Left ventricle myocardium inferior (tissue), 1 donor: ENCODE data around the gene CDC42BPB. TPM values are rescaled to one million over a fixed set of nuclear protein-coding genes. Genes with fewer than 3 reads are reported as not detected.

Experiments used
- DNase-seq: peaks from one replicate; pipeline ENCODE4 v3.0.0-alpha.2; 2020
- H3K27ac ChIP-seq: fragments of 200-600 bp; replicated peaks from 2 replicates; pipeline ENCODE4 v1.8.0; 2021
- H3K27me3 ChIP-seq: fragments of 200-600 bp; 2 replicates; pipeline ENCODE4 v1.8.0; 2021; ENCODE audit warnings: low read depth
- H3K36me3 ChIP-seq: fragments of 200-600 bp; 2 replicates; pipeline ENCODE4 v1.8.0; 2021
- H3K4me1 ChIP-seq: fragments of 200-600 bp; 2 replicates; pipeline ENCODE4 v1.8.0; 2021
- H3K4me3 ChIP-seq: fragments of 200-600 bp; 2 replicates; pipeline ENCODE4 v1.8.0; 2021; ENCODE audit warnings: mild to moderate bottlenecking, moderate library complexity
- H3K9me3 ChIP-seq: fragments of 200-600 bp; replicated peaks from 2 replicates; pipeline ENCODE4 v1.8.0; 2021
- intact Hi-C: fragments of 100-400 bp; cut with micrococcal nuclease; formaldehyde crosslinking; loops from one replicate; pipeline ENCODE4 v1.11.0; 2022
- total RNA-seq: library from RNA; stranded (reverse); fragmentation: NEBNext Ultra II Directional; extraction: Animal tissue kit (Norgen Biotek cat#: 25700); gene quantifications from one replicate; pipeline ENCODE4 v1.2.1, GENCODE V29; 2021
- TF ChIP-seq, protein P1 (sequence below): fragments of 200-600 bp; IDR thresholded peaks from 2 replicates; pipeline ENCODE4 v1.8.0; 2021; ENCODE audit warnings: antibody characterized with exemption, mild to moderate bottlenecking, borderline replicate concordance
- donor health status: DM: no; HTN: yes; CAD: no; lungs with severe emphysema.

Gene CDC42BPB
- total RNA-seq, 1 donor from 2014 or later = 67.1 TPM

DNA sequence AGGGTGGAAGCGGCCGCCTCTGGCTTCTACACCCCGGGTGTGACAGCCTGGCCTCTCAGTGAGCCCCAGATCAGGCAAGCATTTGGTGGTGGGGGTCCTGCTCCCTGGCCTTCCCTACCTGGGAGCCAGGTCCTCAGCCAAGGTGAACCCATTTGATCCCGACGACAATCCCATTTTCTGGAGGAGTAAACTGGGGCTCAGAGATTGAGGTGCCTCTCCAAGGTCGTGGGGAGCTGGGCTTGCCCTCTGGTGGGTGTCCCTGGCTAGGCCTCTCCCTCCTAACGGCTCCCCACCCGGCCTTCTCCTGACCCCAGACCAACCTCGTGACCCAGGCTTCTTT, 34.5 kb upstream of the CDC42BPB start:
- TF ChIP-seq, protein P1, sequence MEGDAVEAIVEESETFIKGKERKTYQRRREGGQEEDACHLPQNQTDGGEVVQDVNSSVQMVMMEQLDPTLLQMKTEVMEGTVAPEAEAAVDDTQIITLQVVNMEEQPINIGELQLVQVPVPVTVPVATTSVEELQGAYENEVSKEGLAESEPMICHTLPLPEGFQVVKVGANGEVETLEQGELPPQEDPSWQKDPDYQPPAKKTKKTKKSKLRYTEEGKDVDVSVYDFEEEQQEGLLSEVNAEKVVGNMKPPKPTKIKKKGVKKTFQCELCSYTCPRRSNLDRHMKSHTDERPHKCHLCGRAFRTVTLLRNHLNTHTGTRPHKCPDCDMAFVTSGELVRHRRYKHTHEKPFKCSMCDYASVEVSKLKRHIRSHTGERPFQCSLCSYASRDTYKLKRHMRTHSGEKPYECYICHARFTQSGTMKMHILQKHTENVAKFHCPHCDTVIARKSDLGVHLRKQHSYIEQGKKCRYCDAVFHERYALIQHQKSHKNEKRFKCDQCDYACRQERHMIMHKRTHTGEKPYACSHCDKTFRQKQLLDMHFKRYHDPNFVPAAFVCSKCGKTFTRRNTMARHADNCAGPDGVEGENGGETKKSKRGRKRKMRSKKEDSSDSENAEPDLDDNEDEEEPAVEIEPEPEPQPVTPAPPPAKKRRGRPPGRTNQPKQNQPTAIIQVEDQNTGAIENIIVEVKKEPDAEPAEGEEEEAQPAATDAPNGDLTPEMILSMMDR = no peak
- no peaks in the 10 kb centered on the region for H3K36me3 ChIP-seq
- peaks cover 19% of the 10 kb centered on the region for H3K4me1 ChIP-seq
- peak overlapping the region; percentile 36 for H3K27ac ChIP-seq
- peaks cover 30% of the 10 kb centered on the region for H3K27me3 ChIP-seq
- intact Hi-C loops = no loop called here
- H3K9me3 ChIP-seq = no peaks in the 10 kb centered on the region
- H3K4me3 ChIP-seq = peak overlapping the region; percentile 68
- DNase-seq = no peak

DNA sequence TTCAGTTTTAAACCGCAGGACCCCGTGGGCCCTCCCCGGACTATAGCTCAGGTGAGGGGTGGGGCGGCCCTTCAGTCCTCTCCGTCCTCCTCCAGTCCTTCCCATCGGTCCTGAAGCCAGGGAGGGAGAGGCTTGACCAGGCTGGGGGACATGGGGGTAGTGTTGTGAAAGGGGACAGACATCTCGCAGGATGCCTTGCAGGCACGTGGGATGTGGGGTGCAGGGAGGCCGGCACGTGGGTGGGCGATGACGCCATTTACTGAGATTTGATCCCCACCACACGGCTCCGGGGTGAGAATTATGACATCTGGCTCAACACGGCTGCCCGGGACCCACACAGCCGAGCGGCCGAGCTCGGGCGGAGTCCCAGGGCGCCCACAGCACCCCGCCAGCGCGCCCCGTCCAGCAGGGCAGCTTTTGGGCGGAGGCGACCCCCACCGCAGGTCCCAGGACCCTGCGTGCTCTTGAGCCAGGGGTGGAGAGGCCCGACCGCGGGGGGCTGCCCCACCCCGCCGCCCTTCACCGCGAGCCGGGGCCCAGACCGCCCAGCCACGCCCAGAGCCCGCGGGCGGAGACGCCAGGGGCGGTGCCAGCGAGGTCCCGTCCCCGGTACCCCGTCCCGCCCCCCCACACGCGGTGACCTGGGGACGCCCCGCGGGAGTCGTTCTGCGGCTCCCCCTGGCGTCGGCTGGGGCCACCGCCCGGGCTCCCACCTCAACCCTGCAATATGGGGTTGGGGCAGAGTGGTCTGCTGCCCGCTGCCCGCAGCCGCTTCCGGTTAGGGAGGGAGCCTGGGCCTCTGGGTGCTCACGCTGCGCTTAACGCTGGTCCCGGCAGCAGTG, 33.9 kb upstream of the CDC42BPB start:
- peak; percentile 64 for DNase-seq

DNA sequence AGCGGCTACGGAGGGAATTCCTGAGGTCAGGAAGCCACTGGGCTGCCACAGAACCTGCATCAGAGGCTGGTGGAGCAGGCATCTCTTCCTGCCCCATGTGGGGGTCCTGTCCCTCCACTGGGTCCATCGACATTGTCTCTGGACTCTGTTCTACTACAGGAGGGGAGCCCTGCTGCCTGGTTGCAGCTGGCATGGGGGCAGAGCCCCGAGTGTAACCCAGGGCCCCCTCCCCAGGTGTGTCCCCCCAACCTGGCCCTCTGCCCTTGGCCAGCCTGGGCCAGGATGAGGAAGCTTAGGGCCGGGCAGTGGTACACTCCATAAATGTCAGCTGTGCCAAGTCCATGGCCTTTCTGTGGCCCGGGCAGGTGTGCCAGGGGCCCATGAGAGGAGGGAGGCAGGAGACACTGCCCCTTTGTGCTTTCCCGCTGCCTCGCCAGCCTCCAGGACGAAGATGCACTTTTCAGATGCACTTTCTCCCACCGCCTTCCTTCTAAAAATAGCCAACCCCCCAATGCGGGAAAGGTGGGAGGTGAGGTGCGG, 33.2 kb upstream of the CDC42BPB start:
- no peak overlapping the region for H3K27ac ChIP-seq
- H3K27me3 ChIP-seq = peaks cover 43% of the 10 kb centered on the region
- peaks cover 19% of the 10 kb centered on the region for H3K4me1 ChIP-seq
- intact Hi-C loops = no loop called here
- no peaks in the 10 kb centered on the region for H3K9me3 ChIP-seq
- no peak for DNase-seq
- TF ChIP-seq, protein P1 = no peak
- H3K36me3 ChIP-seq = no peaks in the 10 kb centered on the region
- H3K4me3 ChIP-seq = peak overlapping the region; percentile 68

More for the DNA sequence above, 33.9 kb upstream of the CDC42BPB start:
- peaks cover 36% of the 10 kb centered on the region for H3K27me3 ChIP-seq
- no peaks in the 10 kb centered on the region for H3K9me3 ChIP-seq
- peak overlapping the region; percentile 68 for H3K4me3 ChIP-seq
- peak overlapping the region; percentile 36 for H3K27ac ChIP-seq
- intact Hi-C loops = no loop called here
- TF ChIP-seq, protein P1 = peak; percentile 68
- H3K4me1 ChIP-seq = peaks cover 19% of the 10 kb centered on the region
- no peaks in the 10 kb centered on the region for H3K36me3 ChIP-seq

DNA sequence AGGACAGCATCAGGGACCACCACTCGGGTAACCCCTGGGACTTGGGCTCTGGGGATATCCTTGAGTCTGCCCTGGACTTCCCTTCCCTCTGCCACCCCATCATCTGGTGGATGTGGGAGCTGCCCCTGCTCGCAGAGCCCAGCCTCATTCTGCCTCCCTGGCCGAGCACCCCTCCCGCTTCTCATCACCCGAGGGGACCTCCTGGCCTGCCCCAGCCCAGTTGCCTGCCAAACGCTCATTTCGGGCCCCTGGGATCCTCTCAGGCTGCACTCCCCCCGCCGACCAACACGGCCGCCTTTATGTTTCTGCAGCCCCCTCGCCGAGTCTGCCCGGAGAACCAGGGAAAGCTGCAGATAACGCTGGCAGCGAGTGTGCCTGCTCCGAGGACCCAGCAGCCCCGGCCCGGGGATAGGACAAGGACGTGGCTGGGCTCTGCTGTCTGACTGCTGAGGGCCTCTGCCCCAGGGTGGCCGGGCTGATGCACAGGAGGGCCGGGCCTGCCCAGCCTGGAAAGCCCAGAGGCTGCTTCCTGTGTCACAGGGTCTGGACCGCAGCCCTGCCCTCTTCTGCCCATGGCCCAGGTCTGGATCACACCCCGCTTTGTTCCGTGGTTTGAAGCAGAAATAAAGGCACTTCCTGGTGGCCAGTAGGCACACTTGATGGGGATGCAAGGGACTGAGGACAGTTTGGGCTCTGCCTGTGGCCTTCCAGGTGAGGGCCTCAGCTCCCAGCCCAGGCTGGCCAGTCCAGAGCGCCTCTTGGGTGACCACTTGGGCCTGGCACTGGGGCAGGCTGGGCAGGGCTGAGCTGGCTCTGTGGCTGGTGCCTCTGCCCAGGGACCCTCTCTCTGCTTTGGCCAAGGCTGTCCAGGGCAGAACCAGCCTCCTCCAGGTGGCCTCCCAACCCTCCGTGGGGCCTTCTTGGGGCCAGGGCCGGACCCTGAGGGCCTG, 32.3 kb upstream of the CDC42BPB start:
- Histone ChIP-seq H3K27ac (no peak overlapping the region), H3K4me3 (no peak overlapping the region), H3K9me3 (no peaks in the 10 kb centered on the region), H3K36me3 (no peaks in the 10 kb centered on the region), H3K4me1 (peaks cover 18% of the 10 kb centered on the region), H3K27me3 (peaks cover 52% of the 10 kb centered on the region)
- TF ChIP-seq, protein P1 = no peak
- intact Hi-C loops = no loop called here
- no peak for DNase-seq

DNA sequence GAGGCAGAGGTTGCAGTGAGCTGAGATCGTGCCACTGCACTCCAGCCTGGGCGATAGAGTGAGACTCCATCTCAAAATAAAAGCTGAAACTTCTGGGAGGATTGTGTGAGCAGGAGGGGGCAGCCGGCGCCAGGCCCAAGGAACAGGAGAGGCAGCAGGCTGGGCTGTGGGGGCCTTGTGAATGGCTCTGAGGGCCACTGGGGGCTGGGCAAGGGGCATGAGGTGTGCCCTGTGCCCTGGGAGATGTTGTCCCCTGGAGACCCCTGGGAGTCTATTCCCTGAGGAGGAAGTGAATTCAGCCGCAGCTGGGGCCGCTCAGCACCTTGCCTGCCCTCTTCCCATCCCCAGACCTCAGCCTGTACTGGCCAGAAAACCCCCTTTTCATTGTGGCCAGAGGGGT, 31.6 kb upstream of the CDC42BPB start:
- no peaks in the 10 kb centered on the region for H3K36me3 ChIP-seq
- DNase-seq = no peak
- H3K4me3 ChIP-seq = no peak overlapping the region
- H3K27me3 ChIP-seq = peaks cover 59% of the 10 kb centered on the region
- intact Hi-C loops = no loop called here
- no peak overlapping the region for H3K27ac ChIP-seq
- peaks cover 12% of the 10 kb centered on the region for H3K4me1 ChIP-seq
- H3K9me3 ChIP-seq = no peaks in the 10 kb centered on the region
- TF ChIP-seq, protein P1 = no peak
